Measurements from ENCODE around the gene CACNG7.
A peak's percentile ranks its signal among the peaks of the same experiment; 100 is the strongest.

The CACNG7 gene

GRCh38 chr19:53892981-53893325 is 16.1 kb upstream of the CACNG7 start:
- no peak overlapping the region for H3K27ac ChIP-seq (ENCODE audit: low read depth, low read length)
- H3K9ac ChIP-seq (ENCODE audit: low read depth, low read length): no peak overlapping the region
- no peaks in the 10 kb centered on the region for H3K36me3 ChIP-seq (ENCODE audit: control insufficient read depth, insufficient read depth, low read length)
- H3K4me1 ChIP-seq (ENCODE audit: control insufficient read depth, insufficient read depth, low read length): peaks cover 16% of the 10 kb centered on the region
- H3K27me3 ChIP-seq (ENCODE audit: control insufficient read depth, insufficient read depth, low read length): peaks cover 3% of the 10 kb centered on the region; the same call in 1 of the 2 replicates
- no peaks in the 10 kb centered on the region for H3K9me3 ChIP-seq (ENCODE audit: control insufficient read depth, insufficient read depth, low read length)
- H3K4me3 ChIP-seq (ENCODE audit: low read depth, low read length): no peak overlapping the region

- H3K27ac ChIP-seq (ENCODE audit: low read depth, low read length): no peak overlapping the region
- peaks cover 4% of the 10 kb centered on the region; the same call in 1 of the 2 replicates for H3K27me3 ChIP-seq (ENCODE audit: control insufficient read depth, insufficient read depth, low read length)
- H3K9me3 ChIP-seq (ENCODE audit: control insufficient read depth, insufficient read depth, low read length): no peaks in the 10 kb centered on the region
- no peaks in the 10 kb centered on the region for H3K36me3 ChIP-seq (ENCODE audit: control insufficient read depth, insufficient read depth, low read length)
- H3K9ac ChIP-seq (ENCODE audit: low read depth, low read length): no peak overlapping the region
- peaks cover 19% of the 10 kb centered on the region for H3K4me1 ChIP-seq (ENCODE audit: control insufficient read depth, insufficient read depth, low read length)
- no peak overlapping the region for H3K4me3 ChIP-seq (ENCODE audit: low read depth, low read length)
Observed at GRCh38 chr19:53894707-53895106, 14.4 kb upstream of the CACNG7 start.

- H3K9ac ChIP-seq (ENCODE audit: low read depth, low read length): no peak overlapping the region
- no peaks in the 10 kb centered on the region for H3K36me3 ChIP-seq (ENCODE audit: control insufficient read depth, insufficient read depth, low read length)
- no peaks in the 10 kb centered on the region for H3K9me3 ChIP-seq (ENCODE audit: control insufficient read depth, insufficient read depth, low read length)
- H3K4me1 ChIP-seq (ENCODE audit: control insufficient read depth, insufficient read depth, low read length): peaks cover 19% of the 10 kb centered on the region
- no peak overlapping the region for H3K27ac ChIP-seq (ENCODE audit: low read depth, low read length)
- H3K4me3 ChIP-seq (ENCODE audit: low read depth, low read length): no peak overlapping the region
- H3K27me3 ChIP-seq (ENCODE audit: control insufficient read depth, insufficient read depth, low read length): peaks cover 4% of the 10 kb centered on the region; the same call in 1 of the 2 replicates
Observed at GRCh38 chr19:53896682-53897081, 12.4 kb upstream of the CACNG7 start.

- no peaks in the 10 kb centered on the region for H3K9me3 ChIP-seq (ENCODE audit: control insufficient read depth, insufficient read depth, low read length)
- no peak overlapping the region for H3K27ac ChIP-seq (ENCODE audit: low read depth, low read length)
- H3K9ac ChIP-seq (ENCODE audit: low read depth, low read length): no peak overlapping the region
- peaks cover 19% of the 10 kb centered on the region for H3K4me1 ChIP-seq (ENCODE audit: control insufficient read depth, insufficient read depth, low read length)
- H3K4me3 ChIP-seq (ENCODE audit: low read depth, low read length): no peak overlapping the region
- H3K27me3 ChIP-seq (ENCODE audit: control insufficient read depth, insufficient read depth, low read length): peaks cover 4% of the 10 kb centered on the region; the same call in 1 of the 2 replicates
- no peaks in the 10 kb centered on the region for H3K36me3 ChIP-seq (ENCODE audit: control insufficient read depth, insufficient read depth, low read length)
Observed at GRCh38 chr19:53897459-53897858, 11.6 kb upstream of the CACNG7 start.

- Histone ChIP-seq H3K27ac (ENCODE audit: low read depth, low read length) (no peak overlapping the region), H3K9me3 (ENCODE audit: control insufficient read depth, insufficient read depth, low read length) (no peaks in the 10 kb centered on the region), H3K4me3 (ENCODE audit: low read depth, low read length) (peak overlapping the region; percentile 77), H3K27me3 (ENCODE audit: control insufficient read depth, insufficient read depth, low read length) (peaks cover 4% of the 10 kb centered on the region; the same call in 1 of the 2 replicates), H3K4me1 (ENCODE audit: control insufficient read depth, insufficient read depth, low read length) (peaks cover 22% of the 10 kb centered on the region), H3K36me3 (ENCODE audit: control insufficient read depth, insufficient read depth, low read length) (no peaks in the 10 kb centered on the region), H3K9ac (ENCODE audit: low read depth, low read length) (no peak overlapping the region)
Observed at GRCh38 chr19:53898166-53898565, 10.9 kb upstream of the CACNG7 start.

- Histone ChIP-seq H3K4me1 (ENCODE audit: control insufficient read depth, insufficient read depth, low read length) (peaks cover 23% of the 10 kb centered on the region), H3K27me3 (ENCODE audit: control insufficient read depth, insufficient read depth, low read length) (peaks cover 4% of the 10 kb centered on the region; the same call in 1 of the 2 replicates), H3K9me3 (ENCODE audit: control insufficient read depth, insufficient read depth, low read length) (no peaks in the 10 kb centered on the region), H3K27ac (ENCODE audit: low read depth, low read length) (no peak overlapping the region), H3K36me3 (ENCODE audit: control insufficient read depth, insufficient read depth, low read length) (no peaks in the 10 kb centered on the region), H3K4me3 (ENCODE audit: low read depth, low read length) (peak overlapping the region; percentile 77), H3K9ac (ENCODE audit: low read depth, low read length) (no peak overlapping the region)
Observed at GRCh38 chr19:53898636-53899341, 10.3 kb upstream of the CACNG7 start.

- H3K9ac ChIP-seq (ENCODE audit: low read depth, low read length): no peak overlapping the region
Observed at GRCh38 chr19:53900191-53900860, 8.8 kb upstream of the CACNG7 start.

GRCh38 chr19:53903055-53903680 is 5.9 kb upstream of the CACNG7 start:
- Histone ChIP-seq H3K27ac (ENCODE audit: low read depth, low read length) (no peak overlapping the region), H3K36me3 (ENCODE audit: control insufficient read depth, insufficient read depth, low read length) (no peaks in the 10 kb centered on the region), H3K9me3 (ENCODE audit: control insufficient read depth, insufficient read depth, low read length) (no peaks in the 10 kb centered on the region), H3K9ac (ENCODE audit: low read depth, low read length) (no peak overlapping the region), H3K27me3 (ENCODE audit: control insufficient read depth, insufficient read depth, low read length) (peaks cover 35% of the 10 kb centered on the region), H3K4me3 (ENCODE audit: low read depth, low read length) (no peak overlapping the region), H3K4me1 (ENCODE audit: control insufficient read depth, insufficient read depth, low read length) (peaks cover 21% of the 10 kb centered on the region)

More at GRCh38 chr19:53900191-53900860, 8.8 kb upstream of the CACNG7 start:
- H3K36me3 ChIP-seq (ENCODE audit: control insufficient read depth, insufficient read depth, low read length): no peaks in the 10 kb centered on the region
- H3K4me3 ChIP-seq (ENCODE audit: low read depth, low read length): no peak overlapping the region
- no peaks in the 10 kb centered on the region for H3K9me3 ChIP-seq (ENCODE audit: control insufficient read depth, insufficient read depth, low read length)
- H3K27me3 ChIP-seq (ENCODE audit: control insufficient read depth, insufficient read depth, low read length): peaks cover 14% of the 10 kb centered on the region; the same call in 1 of the 2 replicates
- no peak overlapping the region for H3K27ac ChIP-seq (ENCODE audit: low read depth, low read length)
- peaks cover 28% of the 10 kb centered on the region for H3K4me1 ChIP-seq (ENCODE audit: control insufficient read depth, insufficient read depth, low read length)

GRCh38 chr19:53904909-53905308 is 4.2 kb upstream of the CACNG7 start:
- H3K4me3 ChIP-seq (ENCODE audit: low read depth, low read length): no peak overlapping the region
- peaks cover 21% of the 10 kb centered on the region; the same call in 1 of the 2 replicates for H3K4me1 ChIP-seq (ENCODE audit: control insufficient read depth, insufficient read depth, low read length)
- H3K27me3 ChIP-seq (ENCODE audit: control insufficient read depth, insufficient read depth, low read length): peaks cover 48% of the 10 kb centered on the region
- no peak overlapping the region for H3K27ac ChIP-seq (ENCODE audit: low read depth, low read length)
- H3K9me3 ChIP-seq (ENCODE audit: control insufficient read depth, insufficient read depth, low read length): no peaks in the 10 kb centered on the region
- H3K9ac ChIP-seq (ENCODE audit: low read depth, low read length): no peak overlapping the region
- no peaks in the 10 kb centered on the region for H3K36me3 ChIP-seq (ENCODE audit: control insufficient read depth, insufficient read depth, low read length)

- H3K4me1 ChIP-seq (ENCODE audit: control insufficient read depth, insufficient read depth, low read length): peaks cover 21% of the 10 kb centered on the region; the same call in 1 of the 2 replicates
- no peak overlapping the region for H3K27ac ChIP-seq (ENCODE audit: low read depth, low read length)
- no peaks in the 10 kb centered on the region for H3K36me3 ChIP-seq (ENCODE audit: control insufficient read depth, insufficient read depth, low read length)
- H3K4me3 ChIP-seq (ENCODE audit: low read depth, low read length): no peak overlapping the region; the same call in 1 of the 2 replicates
- no peaks in the 10 kb centered on the region for H3K9me3 ChIP-seq (ENCODE audit: control insufficient read depth, insufficient read depth, low read length)
- H3K27me3 ChIP-seq (ENCODE audit: control insufficient read depth, insufficient read depth, low read length): peaks cover 56% of the 10 kb centered on the region
- H3K9ac ChIP-seq (ENCODE audit: low read depth, low read length): no peak overlapping the region
Observed at GRCh38 chr19:53905787-53906186, 3.3 kb upstream of the CACNG7 start.
